Measurements from ENCODE around the gene ACSF3.

DNA sequence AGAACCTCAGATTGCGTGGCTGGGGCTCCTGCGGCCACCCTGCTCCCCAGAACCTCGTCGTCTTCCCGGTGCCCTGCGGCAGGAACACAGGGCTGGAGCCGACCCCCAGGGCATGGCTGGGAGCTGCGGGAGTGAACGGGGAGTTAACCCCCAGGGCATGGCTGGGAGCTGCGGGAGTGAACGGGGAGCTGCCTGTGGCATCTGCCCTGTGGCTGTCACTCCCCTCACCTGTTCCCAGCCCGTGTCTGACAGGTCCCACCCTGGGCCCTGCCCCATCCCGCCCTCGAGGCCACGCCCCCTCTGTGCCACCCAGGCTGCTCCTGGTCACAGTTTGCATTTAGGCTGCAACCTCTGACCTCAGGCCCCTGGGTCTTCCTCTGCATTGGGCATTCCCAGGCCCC lies 39.4 kb upstream of the ACSF3 start:
- TF ChIP-seq, protein P1, sequence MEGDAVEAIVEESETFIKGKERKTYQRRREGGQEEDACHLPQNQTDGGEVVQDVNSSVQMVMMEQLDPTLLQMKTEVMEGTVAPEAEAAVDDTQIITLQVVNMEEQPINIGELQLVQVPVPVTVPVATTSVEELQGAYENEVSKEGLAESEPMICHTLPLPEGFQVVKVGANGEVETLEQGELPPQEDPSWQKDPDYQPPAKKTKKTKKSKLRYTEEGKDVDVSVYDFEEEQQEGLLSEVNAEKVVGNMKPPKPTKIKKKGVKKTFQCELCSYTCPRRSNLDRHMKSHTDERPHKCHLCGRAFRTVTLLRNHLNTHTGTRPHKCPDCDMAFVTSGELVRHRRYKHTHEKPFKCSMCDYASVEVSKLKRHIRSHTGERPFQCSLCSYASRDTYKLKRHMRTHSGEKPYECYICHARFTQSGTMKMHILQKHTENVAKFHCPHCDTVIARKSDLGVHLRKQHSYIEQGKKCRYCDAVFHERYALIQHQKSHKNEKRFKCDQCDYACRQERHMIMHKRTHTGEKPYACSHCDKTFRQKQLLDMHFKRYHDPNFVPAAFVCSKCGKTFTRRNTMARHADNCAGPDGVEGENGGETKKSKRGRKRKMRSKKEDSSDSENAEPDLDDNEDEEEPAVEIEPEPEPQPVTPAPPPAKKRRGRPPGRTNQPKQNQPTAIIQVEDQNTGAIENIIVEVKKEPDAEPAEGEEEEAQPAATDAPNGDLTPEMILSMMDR (IDR thresholded peaks at IDR 0.05; ENCODE audit: low read depth, low read length): no peak
- TF ChIP-seq POLR2A (IDR thresholded peaks at IDR 0.05; ENCODE audit: extremely low read depth, insufficient read length): no peak
- TF ChIP-seq, protein P2, sequence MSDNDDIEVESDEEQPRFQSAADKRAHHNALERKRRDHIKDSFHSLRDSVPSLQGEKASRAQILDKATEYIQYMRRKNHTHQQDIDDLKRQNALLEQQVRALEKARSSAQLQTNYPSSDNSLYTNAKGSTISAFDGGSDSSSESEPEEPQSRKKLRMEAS (IDR thresholded peaks at IDR 0.05; ENCODE audit: low read depth, low read length): no peak
